ENCODE data around the gene MYH7. TPM values are rescaled to one million over a fixed set of nuclear protein-coding genes. Genes with fewer than 3 reads are reported as not detected.

Gene MYH7
- polyA plus RNA-seq, 1 donor (not counting 4 experiments of a cell fraction or from before 2014, with no cell fraction given) = not detected

DNA sequence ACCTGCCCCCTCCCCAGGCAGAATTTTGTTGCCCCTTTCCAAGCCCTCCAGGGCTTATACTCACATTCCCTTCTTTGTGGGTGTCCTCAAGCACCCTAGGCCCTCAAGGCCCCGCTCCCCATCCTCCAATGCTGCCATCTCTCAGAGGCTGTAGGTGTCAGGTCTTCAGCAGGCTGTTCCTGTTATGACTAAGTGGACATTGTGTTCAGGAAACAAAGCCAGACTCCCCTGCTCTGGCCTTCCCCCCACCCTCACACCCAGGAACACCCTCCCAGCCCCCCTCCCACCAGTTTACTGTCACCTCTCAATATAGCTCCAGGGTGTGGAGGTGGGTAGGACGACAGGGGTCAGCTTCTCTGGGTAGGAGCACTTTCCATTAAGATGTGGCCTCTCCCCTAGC lies 26.0 kb downstream of the MYH7 start:
- Histone ChIP-seq H3K79me2 (ENCODE audit: control insufficient read depth, insufficient read depth, low read length) (no peaks in the 10 kb centered on the region), H3K27me3 (ENCODE audit: control insufficient read depth, extremely low read depth, insufficient read depth, low read length) (peaks cover 5% of the 10 kb centered on the region), H3K36me3 (ENCODE audit: control insufficient read depth in 2 of 2, extremely low read depth in 1 of 2, insufficient read depth in 2 of 2, low read length in 2 of 2) (no peaks in the 10 kb centered on the region), H3K4me3 (ENCODE audit: control insufficient read depth in 2 of 3, extremely low read depth in 1 of 3, insufficient read depth in 2 of 3, low read depth in 1 of 3, low read length in 3 of 3) (no peak overlapping the region), H3K4me1 (ENCODE audit: control insufficient read depth, extremely low read depth, insufficient read depth, low read length) (no peaks in the 10 kb centered on the region), H3K9me3 (ENCODE audit: control insufficient read depth, low read depth, low read length) (no peaks in the 10 kb centered on the region), H4K20me1 (ENCODE audit: control insufficient read depth, extremely low read depth, insufficient read depth, low read length) (no peaks in the 10 kb centered on the region), H3K9ac (ENCODE audit: control insufficient read depth, extremely low read depth, insufficient read depth, low read length) (no peak overlapping the region), H3K27ac (ENCODE audit: control insufficient read depth, insufficient read depth, low read length) (no peak overlapping the region), H3K9me1 (ENCODE audit: control insufficient read depth, extremely low read depth, insufficient read depth, low read length) (no peaks in the 10 kb centered on the region), H2AFZ (ENCODE audit: control insufficient read depth, low read length) (no peak overlapping the region), H3K4me2 (ENCODE audit: control insufficient read depth, extremely low read depth, insufficient read depth, low read depth, low read length) (no peak overlapping the region)
- no peak for TF ChIP-seq EZH2 (IDR thresholded peaks at IDR 0.05; ENCODE audit: low read length)
- TF ChIP-seq, protein P1, sequence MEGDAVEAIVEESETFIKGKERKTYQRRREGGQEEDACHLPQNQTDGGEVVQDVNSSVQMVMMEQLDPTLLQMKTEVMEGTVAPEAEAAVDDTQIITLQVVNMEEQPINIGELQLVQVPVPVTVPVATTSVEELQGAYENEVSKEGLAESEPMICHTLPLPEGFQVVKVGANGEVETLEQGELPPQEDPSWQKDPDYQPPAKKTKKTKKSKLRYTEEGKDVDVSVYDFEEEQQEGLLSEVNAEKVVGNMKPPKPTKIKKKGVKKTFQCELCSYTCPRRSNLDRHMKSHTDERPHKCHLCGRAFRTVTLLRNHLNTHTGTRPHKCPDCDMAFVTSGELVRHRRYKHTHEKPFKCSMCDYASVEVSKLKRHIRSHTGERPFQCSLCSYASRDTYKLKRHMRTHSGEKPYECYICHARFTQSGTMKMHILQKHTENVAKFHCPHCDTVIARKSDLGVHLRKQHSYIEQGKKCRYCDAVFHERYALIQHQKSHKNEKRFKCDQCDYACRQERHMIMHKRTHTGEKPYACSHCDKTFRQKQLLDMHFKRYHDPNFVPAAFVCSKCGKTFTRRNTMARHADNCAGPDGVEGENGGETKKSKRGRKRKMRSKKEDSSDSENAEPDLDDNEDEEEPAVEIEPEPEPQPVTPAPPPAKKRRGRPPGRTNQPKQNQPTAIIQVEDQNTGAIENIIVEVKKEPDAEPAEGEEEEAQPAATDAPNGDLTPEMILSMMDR (optimal IDR thresholded peaks at IDR 0.05 in 1 of 3, IDR thresholded peaks at IDR 0.05 in 1 of 3, conservative IDR thresholded peaks at IDR 0.05 in 1 of 3; ENCODE audit: extremely low read depth in 1 of 3, insufficient read depth in 2 of 3, low read length in 3 of 3) = no peak
- dilution Hi-C loops (cut with MboI; ENCODE audit: extremely low pct_ligation_motif_present, low sequenced_read_pairs) = no loop called here
- FAIRE-seq (no peak), DNase-seq (ENCODE audit: low read depth, low spot score) (no peak)

DNA sequence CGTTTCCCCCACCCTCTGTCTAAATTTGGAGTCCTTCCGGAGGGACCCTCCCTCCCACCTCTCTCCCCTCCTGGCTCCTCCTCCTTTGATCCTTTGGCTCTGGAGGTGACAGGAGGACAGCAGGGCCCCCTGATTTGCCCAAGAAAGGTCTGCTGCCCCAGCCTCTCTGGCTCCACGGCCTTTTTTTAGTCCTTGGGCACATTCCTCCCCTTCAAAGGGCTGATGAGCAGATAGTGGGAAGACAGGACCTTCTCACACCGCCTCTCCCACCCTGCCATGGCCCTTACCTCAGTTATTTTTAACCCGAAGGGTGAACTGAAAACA lies 27.2 kb downstream of the MYH7 start:
- H3K27ac ChIP-seq (ENCODE audit: control insufficient read depth, insufficient read depth, low read length) = no peak overlapping the region
- H3K4me1 ChIP-seq (ENCODE audit: control insufficient read depth, extremely low read depth, insufficient read depth, low read length) = no peaks in the 10 kb centered on the region
- no peak for DNase-seq (ENCODE audit: low read depth, low spot score)
- no peak overlapping the region for H3K4me3 ChIP-seq (ENCODE audit: control insufficient read depth in 2 of 3, extremely low read depth in 1 of 3, insufficient read depth in 2 of 3, low read depth in 1 of 3, low read length in 3 of 3)
- H3K36me3 ChIP-seq (ENCODE audit: control insufficient read depth in 2 of 2, extremely low read depth in 1 of 2, insufficient read depth in 2 of 2, low read length in 2 of 2) = no peaks in the 10 kb centered on the region
- TF ChIP-seq EZH2 (IDR thresholded peaks at IDR 0.05; ENCODE audit: low read length) = no peak
- TF ChIP-seq, protein P1 (optimal IDR thresholded peaks at IDR 0.05 in 1 of 3, IDR thresholded peaks at IDR 0.05 in 1 of 3, conservative IDR thresholded peaks at IDR 0.05 in 1 of 3; ENCODE audit: extremely low read depth in 1 of 3, insufficient read depth in 2 of 3, low read length in 3 of 3) = no peak
- dilution Hi-C loops (cut with MboI; ENCODE audit: extremely low pct_ligation_motif_present, low sequenced_read_pairs) = no loop called here
- no peaks in the 10 kb centered on the region for H3K9me1 ChIP-seq (ENCODE audit: control insufficient read depth, extremely low read depth, insufficient read depth, low read length)
- H3K4me2 ChIP-seq (ENCODE audit: control insufficient read depth, extremely low read depth, insufficient read depth, low read depth, low read length) = no peak overlapping the region
- no peak overlapping the region for H2AFZ ChIP-seq (ENCODE audit: control insufficient read depth, low read length)
- H3K9me3 ChIP-seq (ENCODE audit: control insufficient read depth, low read depth, low read length) = no peaks in the 10 kb centered on the region
- H4K20me1 ChIP-seq (ENCODE audit: control insufficient read depth, extremely low read depth, insufficient read depth, low read length) = no peaks in the 10 kb centered on the region
- no peak for FAIRE-seq
- no peak overlapping the region for H3K9ac ChIP-seq (ENCODE audit: control insufficient read depth, extremely low read depth, insufficient read depth, low read length)
- H3K27me3 ChIP-seq (ENCODE audit: control insufficient read depth, extremely low read depth, insufficient read depth, low read length) = peaks cover 12% of the 10 kb centered on the region
- no peaks in the 10 kb centered on the region for H3K79me2 ChIP-seq (ENCODE audit: control insufficient read depth, insufficient read depth, low read length)
